ENCODE measurements around the gene NPIPB4.
"Not testable (repeated sequence)": the region's sequence is repeated elsewhere in the genome, so short reads cannot be mapped to it uniquely, and the experiment has no call there.

The NPIPB4 gene

GRCh38 chr16:21857656-21858055 lies at the start of gene NPIPB4:
TSS of gene NPIPB4 (minus strand) at chr16:21857756. CDS start at chr16:21857378, 378 bp downstream.
- DNase-seq: not testable (repeated sequence)

DNA sequence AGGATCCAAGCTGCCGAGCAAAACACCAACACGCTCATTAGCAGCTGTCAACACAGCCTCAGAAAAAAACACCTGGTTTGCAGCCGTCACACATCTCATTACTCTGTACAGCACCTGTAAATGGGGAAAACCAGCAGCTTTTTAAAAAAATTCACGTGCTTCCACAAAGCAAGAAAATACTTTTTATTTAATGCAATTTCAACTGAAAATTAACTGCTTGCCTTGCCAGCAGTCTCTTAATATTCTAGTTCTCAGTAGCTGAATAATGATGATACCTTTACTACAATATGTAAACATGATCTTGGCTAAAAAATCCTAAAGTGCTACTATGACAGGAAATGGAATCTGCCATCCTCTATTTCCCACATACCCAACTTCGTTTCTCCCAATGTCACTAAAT lies 41.4 kb upstream of the NPIPB4 start:
- DNase-seq: not testable (repeated sequence)

- DNase-seq: not testable (repeated sequence)
Measured at GRCh38 chr16:21881988-21882387, 24.4 kb upstream of the NPIPB4 start.

GRCh38 chr16:21837186-21837585 lies 20.4 kb downstream of the NPIPB4 start:
- DNase-seq: not testable (repeated sequence)

- DNase-seq: not testable (repeated sequence)
Measured at GRCh38 chr16:21836334-21836733, 21.2 kb downstream of the NPIPB4 start.

DNA sequence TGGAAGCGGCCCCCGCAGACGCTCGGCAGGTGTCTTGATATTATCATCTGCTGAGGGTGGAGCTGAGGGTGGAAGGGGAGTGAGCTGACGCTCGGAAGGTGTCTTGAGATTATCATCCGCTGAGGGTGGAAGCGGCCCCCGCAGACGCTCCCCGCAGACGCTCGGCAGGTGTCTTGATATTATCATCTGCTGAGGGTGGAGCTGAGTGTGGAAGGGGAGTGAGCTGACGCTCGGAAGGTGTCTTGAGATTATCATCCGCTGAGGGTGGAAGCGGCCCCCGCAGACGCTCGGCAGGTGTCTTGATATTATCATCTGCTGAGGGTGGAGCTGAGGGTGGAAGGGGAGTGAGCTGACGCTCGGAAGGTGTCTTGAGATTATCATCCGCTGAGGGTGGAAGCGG lies 21.8 kb downstream of the NPIPB4 start:
- DNase-seq: not testable (repeated sequence)

DNA sequence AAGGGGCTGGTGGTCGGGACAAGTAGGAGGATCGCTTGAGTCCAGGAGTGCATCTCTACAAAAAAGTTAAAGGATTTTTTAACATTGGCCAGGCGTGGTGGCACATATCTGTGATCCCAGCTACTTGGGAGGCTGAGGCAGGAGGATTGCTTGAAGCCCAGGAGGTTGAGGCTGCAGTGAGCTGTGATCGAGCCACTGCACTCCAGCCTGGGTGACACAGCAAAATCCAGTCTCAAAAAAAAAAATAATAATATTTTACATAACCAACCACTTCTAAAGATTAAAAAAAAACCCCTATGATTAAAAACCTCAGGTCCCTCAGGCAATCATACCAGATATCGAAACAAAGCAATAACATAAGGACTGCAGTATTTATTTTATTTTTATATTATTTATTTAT lies 23.3 kb downstream of the NPIPB4 start:
- not testable (repeated sequence) for DNase-seq

DNA sequence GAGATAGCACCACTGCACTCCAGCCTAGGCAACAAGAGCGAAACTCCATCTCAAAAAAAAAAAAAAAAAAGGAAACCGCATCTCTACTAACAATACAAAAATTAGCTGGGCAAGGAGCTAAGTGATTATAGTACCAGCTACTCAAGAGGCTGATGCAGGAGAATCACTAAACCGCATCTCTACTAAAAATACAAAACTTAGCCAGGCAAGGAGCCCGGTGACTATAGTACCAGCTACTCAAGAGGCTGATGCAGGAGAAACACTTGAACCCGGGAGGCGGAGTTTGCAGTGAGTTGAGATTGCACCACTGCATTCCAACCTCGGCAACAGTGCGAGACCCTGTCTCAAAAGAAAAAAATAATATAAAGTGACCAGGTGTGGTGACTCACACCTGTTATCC lies 27.6 kb downstream of the NPIPB4 start:
- not testable (repeated sequence) for DNase-seq

DNA sequence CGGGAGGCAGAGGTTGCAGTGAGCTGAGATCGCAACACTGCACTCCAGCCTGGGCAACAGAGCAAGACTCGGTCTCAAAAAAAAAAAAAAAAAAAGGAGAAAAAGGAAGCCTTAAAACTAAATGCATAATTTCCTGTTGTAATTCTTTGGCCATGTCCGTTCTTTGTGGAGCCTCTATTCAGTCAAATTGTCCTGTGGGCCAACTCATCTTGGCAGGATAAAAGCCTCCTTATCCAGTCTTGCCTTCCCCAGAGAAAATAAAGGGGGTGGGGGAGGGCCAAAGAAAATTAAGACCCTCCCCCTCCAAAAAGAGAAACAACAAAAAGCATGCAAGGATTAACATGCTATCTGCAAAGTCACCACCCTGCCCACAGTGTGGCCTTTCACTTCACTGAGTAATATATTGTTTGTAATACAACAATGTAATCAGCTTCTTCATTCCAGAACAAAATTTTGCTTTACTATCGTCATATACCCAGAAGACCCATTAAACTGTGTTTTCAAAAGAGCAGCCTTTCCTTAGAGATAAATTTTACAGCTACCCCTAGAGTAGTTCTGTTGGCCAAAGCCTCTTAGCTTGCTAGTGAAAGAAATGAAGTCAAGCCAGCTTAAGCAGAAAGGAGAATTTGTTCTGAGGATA lies 31.4 kb downstream of the NPIPB4 start:
- DNase-seq: not testable (repeated sequence)

GRCh38 chr16:21825526-21825925 lies 32.0 kb downstream of the NPIPB4 start:
- DNase-seq: not testable (repeated sequence)

DNA sequence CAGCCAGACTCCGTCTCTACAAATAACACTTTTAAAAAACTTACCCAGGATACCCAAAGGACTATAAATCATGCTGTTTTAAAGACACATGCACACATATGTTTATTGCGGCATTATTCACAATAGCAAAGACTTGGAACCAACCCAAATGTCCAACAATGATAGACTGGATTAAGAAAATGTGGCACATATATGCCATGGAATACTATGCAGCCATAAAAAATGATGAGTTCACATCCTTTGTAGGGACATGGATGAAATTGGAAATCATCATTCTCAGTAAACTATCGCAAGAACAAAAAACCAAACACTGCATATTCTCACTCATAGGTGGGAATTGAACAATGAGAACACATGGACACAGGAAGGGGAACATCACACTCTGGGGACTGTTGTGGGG lies 34.3 kb downstream of the NPIPB4 start:
- DNase-seq: not testable (repeated sequence)

DNA sequence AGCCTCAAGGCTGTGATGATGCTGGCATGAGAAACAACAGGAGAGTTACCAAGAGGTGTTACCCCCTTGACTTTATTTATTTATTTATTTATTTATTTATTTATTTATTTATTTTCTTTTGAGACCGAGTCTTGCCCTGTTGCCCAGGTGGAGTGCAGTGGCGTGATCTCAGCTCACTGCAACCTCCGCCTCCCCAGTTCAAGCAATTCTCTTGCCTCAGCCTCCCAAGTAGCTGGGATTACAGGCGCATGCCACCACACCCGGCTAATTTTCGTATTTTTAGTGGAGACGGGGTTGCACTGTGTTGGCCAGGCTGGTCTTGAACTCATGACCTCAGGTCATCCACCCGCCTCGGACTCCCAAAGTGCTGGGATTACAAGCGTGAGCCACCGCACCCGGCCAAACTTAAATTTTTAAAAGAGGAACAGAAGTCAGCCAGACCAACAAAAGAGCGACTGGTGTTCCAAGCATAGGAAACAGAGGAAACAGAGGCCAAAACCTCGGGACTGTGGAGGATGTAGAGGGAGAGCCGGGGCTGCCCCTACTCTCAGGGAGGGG lies 36.6 kb downstream of the NPIPB4 start:
- DNase-seq: not testable (repeated sequence)

- peak; percentile 73 for DNase-seq
Measured at GRCh38 chr16:21820028-21820907, 37.3 kb downstream of the NPIPB4 start.

DNA sequence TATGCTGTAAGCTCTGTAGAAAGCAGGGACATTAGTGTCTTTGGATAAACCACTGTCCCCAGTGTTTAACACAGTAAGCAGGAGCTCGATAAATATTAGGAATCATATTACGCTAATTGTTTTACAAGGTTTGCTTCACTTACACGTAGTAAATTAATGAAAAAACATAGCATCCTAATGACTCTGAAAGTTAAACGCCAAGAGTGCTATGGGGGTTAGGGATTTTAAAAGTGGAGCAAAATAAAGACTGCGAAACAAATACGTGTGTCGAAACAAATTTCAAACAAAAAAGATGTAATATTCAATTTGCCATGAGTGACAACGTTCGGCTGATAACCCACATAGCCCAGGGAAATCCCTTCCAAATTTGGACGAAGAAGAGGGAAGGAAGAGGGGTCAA lies 37.9 kb downstream of the NPIPB4 start:
- not testable (repeated sequence) for DNase-seq

- not testable (repeated sequence) for DNase-seq
Measured at GRCh38 chr16:21817012-21817411, 40.5 kb downstream of the NPIPB4 start.

DNA sequence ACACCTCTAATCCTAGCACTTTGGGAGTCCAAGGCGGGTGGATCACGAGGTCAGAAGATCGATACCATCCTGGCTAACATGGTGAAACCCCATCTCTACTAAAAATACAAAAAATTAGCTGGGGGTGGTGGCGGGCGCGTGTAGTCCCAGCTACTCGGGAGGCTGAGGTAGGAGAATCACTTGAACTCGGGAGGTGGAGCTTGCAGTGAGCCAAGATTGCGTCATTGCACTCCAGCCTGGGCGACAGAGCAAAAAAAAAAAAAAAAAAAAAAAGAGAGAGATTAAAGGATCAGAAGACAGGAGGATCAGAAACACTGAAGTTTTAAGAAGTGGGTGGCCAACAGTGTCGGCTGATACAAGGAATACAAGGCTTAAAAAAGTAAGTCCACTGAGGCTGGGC lies 41.9 kb downstream of the NPIPB4 start:
- not testable (repeated sequence) for DNase-seq

DNA sequence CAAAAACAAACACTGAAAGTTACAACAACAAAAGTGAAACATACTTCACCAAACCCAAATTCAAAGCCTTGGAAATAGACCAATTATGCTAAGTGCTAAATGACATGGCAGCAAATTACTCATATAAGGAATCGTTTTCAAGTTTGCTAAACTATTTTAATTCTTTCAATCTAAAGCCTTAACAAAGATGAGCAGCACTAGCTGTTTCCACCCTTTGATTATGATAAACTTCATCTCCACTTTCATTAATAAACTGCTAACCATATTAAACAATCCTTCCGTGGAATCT lies 55.2 kb downstream of the NPIPB4 start:
- not testable (repeated sequence) for DNase-seq

GRCh38 chr16:21801538-21802374 lies 55.8 kb downstream of the NPIPB4 start:
- not testable (repeated sequence) for DNase-seq

DNA sequence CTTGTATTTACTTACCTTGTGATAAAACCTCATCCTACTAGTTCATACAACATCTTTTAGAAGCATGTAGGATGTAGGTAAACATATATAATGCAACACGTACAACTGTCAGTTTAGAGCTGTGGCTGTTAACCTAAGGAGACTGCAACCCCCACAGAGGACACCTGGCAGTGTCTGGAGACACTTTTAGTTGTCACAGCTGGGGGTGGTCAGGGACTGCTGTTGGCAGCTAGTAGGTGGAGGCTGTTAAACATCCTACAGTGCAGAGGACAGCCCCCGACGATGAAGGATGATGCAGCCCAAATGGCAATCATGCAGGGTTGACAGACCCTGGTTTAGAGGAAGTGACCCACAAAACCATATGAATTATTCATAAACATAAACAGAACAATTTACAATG lies 59.0 kb downstream of the NPIPB4 start:
- DNase-seq: not testable (repeated sequence)

DNA sequence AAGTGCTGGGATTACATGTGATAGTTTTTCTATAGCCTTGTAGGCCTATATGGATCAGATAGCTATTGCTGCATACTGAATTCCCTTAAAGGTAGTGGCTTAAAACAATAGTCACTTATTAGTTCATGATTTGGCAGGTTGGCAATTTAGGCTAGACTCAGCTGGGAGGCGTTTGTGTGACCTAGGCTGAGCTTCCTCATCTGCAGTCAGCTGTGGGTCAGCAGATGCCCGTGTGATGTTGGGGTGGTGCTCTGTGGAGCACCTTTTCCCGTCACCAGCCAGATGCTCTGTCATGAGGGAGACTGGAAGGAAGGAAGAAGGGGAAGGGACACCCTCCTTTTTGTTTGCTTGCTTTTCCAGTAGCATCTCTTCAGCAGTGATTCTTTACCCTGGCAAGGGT lies 64.2 kb downstream of the NPIPB4 start:
- DNase-seq: not testable (repeated sequence)

DNA sequence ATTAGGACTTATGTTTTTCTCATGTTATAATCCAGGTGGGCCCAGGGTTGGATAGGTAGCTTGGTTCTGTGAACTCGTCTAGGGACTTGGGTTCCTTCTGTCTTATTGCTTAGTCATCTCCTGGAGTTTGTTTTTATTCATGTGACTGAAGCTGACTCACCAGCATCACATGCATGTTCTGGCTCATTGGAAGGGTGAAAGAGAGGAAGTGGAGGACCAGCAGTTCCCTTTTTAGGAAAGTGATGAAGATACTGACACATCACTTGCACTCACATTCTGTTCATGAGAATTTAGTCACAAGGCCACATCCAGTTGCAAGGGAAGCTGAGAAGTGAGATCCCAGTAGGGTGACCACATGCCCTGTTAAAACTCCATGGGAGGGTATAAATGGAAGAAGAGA lies 67.0 kb downstream of the NPIPB4 start:
- DNase-seq: not testable (repeated sequence)

Measured in NK-92 treated with Interleukin-12 subunit alpha and Interleukin-12 subunit beta, amount 100 ng/mL, for 24 hours (cell line).